Natural killer cell treated with Interleukin-12 subunit alpha and Interleukin-12 subunit beta and Interleukin-15 and Interleukin-18, amount 100 ng/mL, for 72 hours (primary cell): ENCODE data around the gene ERV3-1. TPM values are rescaled to one million over a fixed set of nuclear protein-coding genes. Genes with fewer than 3 reads are reported as not detected.
"Not testable (repeated sequence)": the region's sequence is repeated elsewhere in the genome, so short reads cannot be mapped to it uniquely, and the experiment has no call there.

Source experiments
- ATAC-seq, 2 donors: fragments of 150-1000 bp; cut with Tn5 transposase in 1 of 2; sonication (Bioruptor Pico), chemical (Tn5 transposase) in 1 of 2; 2 replicates each; pipeline ENCODE4 v1.10.0; 2021
- DNase-seq: peaks from one replicate; pipeline ENCODE4 v3.0.0; 2022; ENCODE audit warnings: low spot score
- H3K27ac Mint-ChIP-seq, 2 donors: 1 replicate in 1 of 2; 2 replicates in 1 of 2; pipeline ENCODE4 v1.8.0; 2022; ENCODE audit warnings: mixed read lengths in 2 of 2, mild to moderate bottlenecking in 1 of 2, moderate library complexity in 1 of 2
- H3K27me3 Mint-ChIP-seq, 2 donors: 1 replicate in 1 of 2; 2 replicates in 1 of 2; pipeline ENCODE4 v1.8.0; 2022; ENCODE audit warnings: mixed read lengths in 2 of 2
- H3K36me3 Mint-ChIP-seq: one replicate; pipeline ENCODE4 v1.8.0; 2022; ENCODE audit warnings: mixed read lengths
- H3K4me1 Mint-ChIP-seq, 2 donors: 1 replicate in 1 of 2; 2 replicates in 1 of 2; pipeline ENCODE4 v1.8.0; 2022; ENCODE audit warnings: low read depth in 2 of 2, mixed read lengths in 2 of 2, mild to moderate bottlenecking in 1 of 2
- H3K4me3 Mint-ChIP-seq: one replicate; pipeline ENCODE4 v1.8.0; 2022; ENCODE audit warnings: mixed read lengths
- H3K9me3 Mint-ChIP-seq: 2 replicates; pipeline ENCODE4 v1.8.0; 2022; ENCODE audit warnings: mixed read lengths
- total RNA-seq, 2 donors: library from RNA; stranded (reverse); gene quantifications; one replicate each; pipeline ENCODE4 v1.2.3, GENCODE V29; 2022

ERV3-1 gene
- total RNA-seq, 2 donors from 2014 or later = 12.4 to 16.0 TPM

- H3K4me3 Mint-ChIP-seq, H3K9me3 Mint-ChIP-seq, DNase-seq, H3K27ac Mint-ChIP-seq, H3K36me3 Mint-ChIP-seq, H3K4me1 Mint-ChIP-seq, ATAC-seq, H3K27me3 Mint-ChIP-seq: not testable (repeated sequence)
Observed at GRCh38 chr7:65025023-65025422, 18.5 kb upstream of the ERV3-1 start.

DNA sequence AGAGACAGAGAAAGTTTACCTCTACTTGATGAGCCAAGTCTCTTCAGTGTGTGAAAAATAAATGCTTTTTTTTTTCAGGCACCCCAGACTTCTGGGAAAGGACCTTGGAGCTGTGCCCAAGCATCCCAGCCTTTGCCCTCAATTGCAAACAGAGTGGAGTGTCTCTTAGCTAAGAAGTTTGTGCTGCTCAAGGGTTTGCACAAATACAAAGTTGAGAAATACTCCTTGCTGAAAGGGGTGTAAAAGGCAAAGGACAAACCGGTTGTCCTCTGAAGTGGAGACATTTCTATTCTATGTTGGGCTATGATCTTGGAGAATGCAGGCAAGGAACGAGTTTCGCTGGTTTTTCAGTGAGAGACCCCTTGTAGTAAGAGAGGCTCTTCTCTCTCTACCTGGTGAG lies 14.5 kb upstream of the ERV3-1 start:
- DNase-seq, H3K9me3 Mint-ChIP-seq: not testable (repeated sequence)

DNA sequence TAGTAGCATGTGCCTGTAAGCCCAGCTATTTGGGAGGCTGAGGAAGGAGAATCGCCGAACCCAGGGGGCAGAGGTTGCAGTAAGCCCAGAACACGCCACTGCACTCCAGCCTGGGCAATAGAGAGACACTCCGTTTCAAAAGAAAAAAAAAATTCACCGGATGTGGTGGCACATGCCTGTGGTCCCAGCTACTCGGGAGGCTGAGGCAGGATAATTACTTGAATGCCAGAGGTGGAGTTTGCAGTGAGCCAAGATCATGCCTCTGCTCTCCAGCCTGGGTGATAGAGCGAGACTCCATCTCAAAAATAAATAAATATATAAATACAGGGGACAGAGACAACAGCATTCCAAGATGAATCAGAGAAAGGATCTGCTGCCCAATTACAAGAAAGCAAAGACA lies 3.4 kb upstream of the ERV3-1 start:
- DNase-seq, ATAC-seq, H3K27me3 Mint-ChIP-seq, H3K36me3 Mint-ChIP-seq, H3K4me3 Mint-ChIP-seq, H3K27ac Mint-ChIP-seq, H3K9me3 Mint-ChIP-seq: not testable (repeated sequence)
- H3K4me1 Mint-ChIP-seq = peaks cover 17 to 22% of the 10 kb centered on the region in 2 donors

More for the DNA sequence above, 14.5 kb upstream of the ERV3-1 start:
- not testable (repeated sequence) for H3K27me3 Mint-ChIP-seq, H3K27ac Mint-ChIP-seq, H3K4me1 Mint-ChIP-seq, H3K36me3 Mint-ChIP-seq, H3K4me3 Mint-ChIP-seq, ATAC-seq

GRCh38 chr7:65009394-65009793 lies 2.9 kb upstream of the ERV3-1 start:
- DNase-seq, H3K4me3 Mint-ChIP-seq, H3K36me3 Mint-ChIP-seq, ATAC-seq, H3K9me3 Mint-ChIP-seq, H3K27me3 Mint-ChIP-seq, H3K27ac Mint-ChIP-seq: not testable (repeated sequence)
- H3K4me1 Mint-ChIP-seq = peaks cover 20 to 27% of the 10 kb centered on the region in 2 donors

DNA sequence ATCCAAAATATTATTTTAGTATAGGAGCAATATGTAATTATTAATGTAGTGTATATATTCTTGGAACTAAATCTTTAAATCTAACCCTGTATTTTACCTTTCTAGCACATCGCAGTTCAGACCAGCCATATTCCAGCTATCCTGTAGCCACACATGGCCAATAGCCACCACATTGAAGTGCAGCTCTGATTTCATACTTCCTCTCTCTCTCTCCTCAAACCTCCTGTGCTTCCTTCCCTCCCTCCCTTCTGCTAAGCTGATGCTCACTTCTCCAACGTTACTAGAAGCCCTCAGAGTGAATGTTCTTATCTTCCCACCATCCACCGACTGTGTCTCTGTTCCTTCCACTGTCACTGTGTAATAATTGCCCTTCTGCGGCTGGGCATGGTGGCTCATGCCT lies 549 bp upstream of the ERV3-1 start:
- not testable (repeated sequence) for DNase-seq, H3K27me3 Mint-ChIP-seq, H3K36me3 Mint-ChIP-seq, H3K9me3 Mint-ChIP-seq, ATAC-seq
- peak overlapping the region; percentile 89 to 97 for H3K27ac Mint-ChIP-seq
- peaks cover 31 to 38% of the 10 kb centered on the region in 2 donors for H3K4me1 Mint-ChIP-seq
- H3K4me3 Mint-ChIP-seq = peak overlapping the region; percentile 95

GRCh38 chr7:65004575-65004974 lies 1.9 kb downstream of the ERV3-1 start:
- H3K4me3 Mint-ChIP-seq = peak overlapping the region; percentile 95
- H3K9me3 Mint-ChIP-seq = no peaks in the 10 kb centered on the region
- peaks cover 46 to 51% of the 10 kb centered on the region in 2 donors for H3K4me1 Mint-ChIP-seq
- ATAC-seq (no peak), DNase-seq (no peak)
- no peaks in the 10 kb centered on the region for H3K27me3 Mint-ChIP-seq
- H3K27ac Mint-ChIP-seq = peak overlapping the region; percentile 89 to 97
- peaks cover 16% of the 10 kb centered on the region for H3K36me3 Mint-ChIP-seq

DNA sequence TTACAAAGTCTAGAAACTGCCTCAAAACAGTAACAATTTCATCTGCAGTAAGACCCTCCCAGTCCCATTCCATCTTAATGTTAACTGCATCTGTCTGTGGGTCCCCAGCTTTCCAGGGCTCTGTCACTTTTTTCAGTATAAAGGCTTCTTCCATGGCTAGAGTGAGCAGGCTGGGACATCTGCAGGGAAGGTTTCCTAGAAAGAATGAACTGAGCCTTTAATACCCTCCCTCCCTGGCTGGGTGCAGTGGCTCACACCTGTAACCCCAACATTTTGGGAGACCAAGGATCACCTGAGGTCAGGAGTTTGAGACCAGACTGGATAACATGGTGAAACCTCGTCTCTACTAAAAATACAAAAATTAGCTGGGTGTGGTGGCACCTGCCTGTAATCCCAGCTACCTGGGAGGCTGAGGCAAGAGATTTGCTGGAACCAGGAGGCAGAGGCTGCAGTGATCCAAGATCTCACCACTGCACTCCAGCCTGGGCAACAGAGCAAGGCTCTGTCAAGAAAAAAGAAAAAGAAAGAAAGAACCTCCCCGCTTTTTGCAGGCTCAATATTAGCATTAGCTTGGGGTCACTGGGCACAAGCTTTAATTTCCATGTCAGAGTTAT lies 3.4 kb downstream of the ERV3-1 start:
- H3K27me3 Mint-ChIP-seq = no peaks in the 10 kb centered on the region
- H3K4me1 Mint-ChIP-seq = peaks cover 51 to 57% of the 10 kb centered on the region in 2 donors
- H3K36me3 Mint-ChIP-seq = peaks cover 31% of the 10 kb centered on the region
- no peak for DNase-seq
- no peak overlapping the region for H3K27ac Mint-ChIP-seq
- H3K4me3 Mint-ChIP-seq = no peak overlapping the region
- ATAC-seq = no peak
- H3K9me3 Mint-ChIP-seq = peaks cover 2% of the 10 kb centered on the region

- no peak overlapping the region for H3K27ac Mint-ChIP-seq
- H3K9me3 Mint-ChIP-seq = peaks cover 14% of the 10 kb centered on the region
- H3K36me3 Mint-ChIP-seq = peaks cover 38% of the 10 kb centered on the region
Observed at GRCh38 chr7:65001291-65001814, 5.1 kb downstream of the ERV3-1 start.

DNA sequence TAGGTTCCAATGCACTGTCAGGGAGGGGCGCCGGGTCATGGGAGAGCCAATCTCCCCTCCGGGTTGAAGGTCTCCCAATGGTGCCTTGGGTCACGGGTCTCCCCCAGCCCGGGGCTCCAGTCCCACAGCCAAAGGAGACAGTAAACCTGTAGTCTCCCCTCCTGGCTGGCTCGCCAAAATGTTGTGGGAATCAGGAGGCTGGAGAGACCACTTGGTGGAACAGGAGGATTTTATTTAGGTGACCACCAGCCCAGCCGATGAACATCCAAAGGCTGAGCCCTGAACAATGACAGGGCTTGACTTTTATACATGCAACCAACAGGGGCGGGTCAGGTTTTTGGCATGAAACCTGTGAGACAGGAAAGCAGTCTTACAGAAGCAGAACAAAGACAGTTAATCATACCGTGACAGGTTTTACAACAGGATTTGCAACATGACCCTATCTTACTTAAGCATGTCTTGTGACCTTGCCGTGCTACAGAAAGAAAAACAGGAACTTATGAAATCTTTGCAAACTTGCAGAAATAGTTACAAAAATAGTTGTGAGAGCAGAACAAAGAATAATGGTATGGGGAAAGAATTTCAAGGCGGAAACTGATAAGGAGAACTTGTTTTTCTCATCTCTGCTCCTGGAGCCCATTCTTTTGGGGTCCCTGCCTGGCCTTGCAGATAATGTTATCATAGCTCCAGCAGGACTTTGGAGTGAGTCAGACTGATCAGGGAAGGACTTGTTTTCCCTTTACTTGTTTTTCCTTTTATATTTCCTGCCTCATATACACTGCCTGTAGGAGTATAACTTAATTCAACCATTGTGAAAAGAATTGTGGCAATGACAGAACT lies 7.1 kb downstream of the ERV3-1 start:
- Mint-ChIP-seq H3K4me1 (peaks cover 25 to 41% of the 10 kb centered on the region in 2 donors), H3K4me3 (no peak overlapping the region), H3K9me3 (peaks cover 18% of the 10 kb centered on the region), H3K36me3 (peaks cover 43% of the 10 kb centered on the region), H3K27ac (peak overlapping the region in 1 of 2 donors; percentile 39), H3K27me3 (no peaks in the 10 kb centered on the region)
- DNase-seq (no peak), ATAC-seq (no peak)

More at GRCh38 chr7:65001291-65001814, 5.1 kb downstream of the ERV3-1 start:
- Mint-ChIP-seq H3K27me3 (no peaks in the 10 kb centered on the region), H3K4me1 (peaks cover 42 to 53% of the 10 kb centered on the region in 2 donors), H3K4me3 (no peak overlapping the region)
- ATAC-seq (no peak), DNase-seq (no peak)

GRCh38 chr7:64998865-64999164 lies 7.7 kb downstream of the ERV3-1 start:
- H3K4me1 Mint-ChIP-seq = peaks cover 23 to 40% of the 10 kb centered on the region in 2 donors
- H3K27ac Mint-ChIP-seq = peak overlapping the region in 1 of 2 donors; percentile 39
- ATAC-seq (no peak), DNase-seq (no peak)
- H3K4me3 Mint-ChIP-seq = no peak overlapping the region
- peaks cover 19% of the 10 kb centered on the region for H3K9me3 Mint-ChIP-seq
- peaks cover 45% of the 10 kb centered on the region for H3K36me3 Mint-ChIP-seq
- H3K27me3 Mint-ChIP-seq = no peaks in the 10 kb centered on the region

- ATAC-seq (no peak), DNase-seq (no peak)
- H3K4me3 Mint-ChIP-seq = no peak overlapping the region
- H3K36me3 Mint-ChIP-seq = peaks cover 45% of the 10 kb centered on the region
- peaks cover 19 to 34% of the 10 kb centered on the region in 2 donors for H3K4me1 Mint-ChIP-seq
- H3K9me3 Mint-ChIP-seq = peaks cover 19% of the 10 kb centered on the region
- H3K27me3 Mint-ChIP-seq = no peaks in the 10 kb centered on the region
- H3K27ac Mint-ChIP-seq = no peak overlapping the region
Observed at GRCh38 chr7:64997927-64998391, 8.5 kb downstream of the ERV3-1 start.

DNA sequence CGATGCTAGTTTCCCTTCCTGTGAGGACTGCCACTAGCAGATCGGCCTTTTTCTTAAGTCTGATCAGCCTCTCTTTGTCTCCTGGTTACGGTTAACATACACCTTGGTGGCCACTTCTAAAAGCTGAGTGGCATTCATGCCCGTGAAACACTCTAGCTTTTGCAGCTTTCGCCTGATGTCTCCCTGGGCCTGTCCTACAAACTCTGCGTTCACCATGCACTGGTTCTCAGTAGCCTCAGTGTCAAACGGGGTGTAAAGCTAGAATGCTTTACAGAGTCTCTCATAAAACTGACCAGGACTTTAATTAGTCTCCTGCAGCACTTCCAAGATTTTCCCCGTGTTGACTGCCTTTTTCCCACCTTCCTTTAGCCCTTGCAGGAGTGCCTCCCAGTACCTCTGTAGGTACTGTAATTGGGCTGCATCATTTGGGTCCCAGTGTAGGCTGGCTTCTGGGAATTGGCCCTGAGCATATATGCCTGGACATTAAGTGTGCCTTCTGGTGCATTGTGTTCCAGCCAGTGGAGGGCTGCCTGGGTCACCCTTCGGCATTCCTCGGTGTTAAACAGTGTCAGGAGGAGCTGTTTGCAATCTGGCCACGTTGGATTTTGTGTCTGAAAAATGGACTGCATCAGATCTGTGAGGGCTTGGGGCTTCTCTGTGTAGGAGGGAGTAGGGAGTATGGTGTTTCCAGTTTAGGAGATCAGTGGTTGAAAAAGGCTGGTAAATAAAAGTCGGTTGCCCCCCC lies 9.2 kb downstream of the ERV3-1 start:
- Mint-ChIP-seq H3K4me3 (no peak overlapping the region), H3K4me1 (peaks cover 13 to 31% of the 10 kb centered on the region in 2 donors), H3K36me3 (peaks cover 50% of the 10 kb centered on the region), H3K27me3 (no peaks in the 10 kb centered on the region), H3K27ac (no peak overlapping the region), H3K9me3 (peaks cover 20% of the 10 kb centered on the region)
- no peak for DNase-seq
- ATAC-seq = no peak

DNA sequence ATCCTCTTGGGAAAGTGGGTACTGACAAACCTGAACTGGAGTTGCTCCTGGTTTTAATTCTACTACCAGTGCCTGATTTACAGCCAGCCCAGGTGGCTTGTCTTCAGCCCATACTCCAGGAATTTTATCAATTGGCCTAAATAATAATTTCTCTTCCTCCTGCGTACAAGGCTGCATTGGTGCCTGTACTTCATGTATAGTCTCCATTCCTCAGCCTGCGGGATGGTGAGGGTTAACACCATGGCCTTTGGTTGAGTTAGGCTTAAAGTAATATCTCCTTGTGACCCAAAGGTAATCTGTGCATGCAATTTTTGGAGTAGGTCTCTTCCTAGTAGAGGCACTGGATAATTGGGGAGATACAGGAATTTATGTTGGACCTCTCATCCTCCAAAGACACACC lies 10.2 kb downstream of the ERV3-1 start:
- Mint-ChIP-seq H3K4me3 (no peak overlapping the region), H3K4me1 (peaks cover 6 to 24% of the 10 kb centered on the region in 2 donors), H3K27ac (no peak overlapping the region), H3K27me3 (no peaks in the 10 kb centered on the region), H3K9me3 (peaks cover 22% of the 10 kb centered on the region), H3K36me3 (peaks cover 47% of the 10 kb centered on the region)
- DNase-seq (no peak), ATAC-seq (no peak)
